Astrocyte (in vitro differentiated cells and primary cell): ENCODE measurements around the gene CIAO2B. TPM values are rescaled to one million over a fixed set of nuclear protein-coding genes. Genes with fewer than 3 reads are reported as not detected.
A peak's percentile ranks its signal among the peaks of the same experiment; 100 is the strongest.

Source experiments
- DNase-seq: peaks from one replicate; pipeline ENCODE4 v3.0.0-alpha.2; 2010; ENCODE audit warnings: low read depth
- FAIRE-seq: peaks from 2 replicates; lab custom pipeline; 2011; peaks lifted over from hg19 to GRCh38; lab: Jason Lieb, UNC
- H2AFZ ChIP-seq: 2 replicates; pipeline ENCODE4 v1.6.0; 2012; ENCODE audit warnings: low read depth, low read length, inconsistent platforms
- H3K27ac ChIP-seq: 2 replicates; pipeline ENCODE4 v1.5.1; 2011; ENCODE audit warnings: low read depth, low read length, inconsistent platforms
- H3K27me3 ChIP-seq: 2 replicates; pipeline ENCODE4 v1.6.0; 2011; ENCODE audit warnings: low read length, inconsistent platforms; ENCODE audit not compliant: insufficient read depth
- H3K36me3 ChIP-seq: 2 replicates; pipeline ENCODE4 v1.5.1; 2011; ENCODE audit warnings: low read length, inconsistent platforms; ENCODE audit not compliant: insufficient read depth
- H3K4me1 ChIP-seq: 2 replicates; pipeline ENCODE4 v1.5.1; 2011; ENCODE audit warnings: low read length, inconsistent platforms; ENCODE audit not compliant: insufficient read depth
- H3K4me2 ChIP-seq: 2 replicates; pipeline ENCODE4 v1.6.0; 2012; ENCODE audit warnings: low read length, inconsistent platforms
- H3K4me3 ChIP-seq: 2 replicates; pipeline ENCODE4 v1.5.1; 2011; ENCODE audit warnings: low read depth, mild to moderate bottlenecking, low read length, inconsistent platforms; ENCODE audit not compliant: insufficient read depth
- H3K79me2 ChIP-seq: 2 replicates; pipeline ENCODE4 v1.6.0; 2012; ENCODE audit warnings: mild to moderate bottlenecking, low read length, inconsistent platforms; ENCODE audit not compliant: insufficient read depth
- H3K9ac ChIP-seq: 2 replicates; pipeline ENCODE4 v1.6.0; 2012; ENCODE audit warnings: mild to moderate bottlenecking, low read length, inconsistent platforms
- H3K9me3 ChIP-seq: 2 replicates; pipeline ENCODE4 v1.5.1; 2012; ENCODE audit warnings: low read depth, mild to moderate bottlenecking, low read length, inconsistent platforms; ENCODE audit not compliant: insufficient read depth
- H4K20me1 ChIP-seq: 2 replicates; pipeline ENCODE4 v1.6.0; 2012; ENCODE audit warnings: low read length, inconsistent platforms; ENCODE audit not compliant: insufficient read depth
- H3K27ac Mint-ChIP-seq: one replicate; pipeline ENCODE4 v1.8.0; 2021; ENCODE audit warnings: mild to moderate bottlenecking, mixed read lengths; ENCODE audit not compliant: unreplicated experiment
- H3K27me3 Mint-ChIP-seq: one replicate; pipeline ENCODE4 v1.8.0; 2021; ENCODE audit warnings: low read depth, mixed read lengths; ENCODE audit not compliant: unreplicated experiment
- H3K36me3 Mint-ChIP-seq: one replicate; pipeline ENCODE4 v1.8.0; 2021; ENCODE audit warnings: low read depth, mixed read lengths; ENCODE audit not compliant: unreplicated experiment
- H3K4me1 Mint-ChIP-seq: one replicate; pipeline ENCODE4 v1.8.0; 2021; ENCODE audit warnings: low read depth, mixed read lengths; ENCODE audit not compliant: unreplicated experiment
- H3K4me3 Mint-ChIP-seq: one replicate; pipeline ENCODE4 v1.8.0; 2021; ENCODE audit warnings: mild to moderate bottlenecking, moderate library complexity, mixed read lengths; ENCODE audit not compliant: unreplicated experiment
- H3K9me3 Mint-ChIP-seq: one replicate; pipeline ENCODE4 v1.8.0; 2021; ENCODE audit warnings: mild to moderate bottlenecking, mixed read lengths; ENCODE audit not compliant: unreplicated experiment
- EZH2 ChIP-seq: IDR thresholded peaks from 2 replicates; pipeline ENCODE4 v1.6.1; 2012; ENCODE audit warnings: mild to moderate bottlenecking, low read length, inconsistent platforms; ENCODE audit not compliant: insufficient read depth
- total RNA-seq: library from RNA; stranded (reverse); gene quantifications from 2 replicates; pipeline ENCODE4 v1.2.1, GENCODE V29; 2021
- TF ChIP-seq, protein P1 (sequence below): IDR thresholded peaks from 2 replicates; pipeline ENCODE4 v1.5.1; 2011; ENCODE audit warnings: low read depth, mild to moderate bottlenecking, inconsistent platforms, low read length, moderate library complexity; ENCODE audit not compliant: insufficient read depth

CIAO2B gene
- total RNA-seq, 1 donor from 2014 or later: 75.6 TPM

DNA sequence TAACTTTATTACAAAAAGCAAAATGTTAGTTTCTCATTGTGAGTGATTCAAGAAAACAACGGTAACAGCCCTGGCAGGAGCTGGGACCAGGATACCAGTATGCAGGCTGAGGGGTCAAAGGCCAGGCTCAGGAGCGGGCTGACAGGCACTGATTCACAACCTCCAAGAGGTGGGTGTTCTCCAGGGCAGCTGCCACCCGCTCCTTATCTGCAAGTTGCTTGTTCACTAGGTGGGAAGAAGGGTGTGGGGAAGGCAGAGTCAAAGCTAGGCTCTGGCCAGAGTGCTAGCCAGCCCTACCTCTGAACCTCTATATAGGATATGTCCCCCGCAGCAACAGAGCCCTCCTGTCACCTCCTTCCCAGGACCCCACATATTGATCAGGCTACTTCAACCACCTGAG is 2.1 kb downstream of the CIAO2B start:
- Histone ChIP-seq H3K27ac (no peak overlapping the region), H3K79me2 (peaks cover 49% of the 10 kb centered on the region), H3K4me3 (no peak overlapping the region), H3K9me3 (no peaks in the 10 kb centered on the region), H3K4me2 (no peak overlapping the region), H3K9ac (no peak overlapping the region), H2AFZ (no peak overlapping the region), H3K4me1 (peaks cover 35% of the 10 kb centered on the region), H4K20me1 (peaks cover 48% of the 10 kb centered on the region), H3K27me3 (no peaks in the 10 kb centered on the region), H3K36me3 (peaks cover 3% of the 10 kb centered on the region)
- Mint-ChIP-seq H3K4me3 (no peak overlapping the region), H3K27me3 (no peaks in the 10 kb centered on the region), H3K4me1 (peaks cover 33% of the 10 kb centered on the region), H3K27ac (no peak overlapping the region), H3K9me3 (no peaks in the 10 kb centered on the region), H3K36me3 (peaks cover 6% of the 10 kb centered on the region)
- TF ChIP-seq, protein P1, sequence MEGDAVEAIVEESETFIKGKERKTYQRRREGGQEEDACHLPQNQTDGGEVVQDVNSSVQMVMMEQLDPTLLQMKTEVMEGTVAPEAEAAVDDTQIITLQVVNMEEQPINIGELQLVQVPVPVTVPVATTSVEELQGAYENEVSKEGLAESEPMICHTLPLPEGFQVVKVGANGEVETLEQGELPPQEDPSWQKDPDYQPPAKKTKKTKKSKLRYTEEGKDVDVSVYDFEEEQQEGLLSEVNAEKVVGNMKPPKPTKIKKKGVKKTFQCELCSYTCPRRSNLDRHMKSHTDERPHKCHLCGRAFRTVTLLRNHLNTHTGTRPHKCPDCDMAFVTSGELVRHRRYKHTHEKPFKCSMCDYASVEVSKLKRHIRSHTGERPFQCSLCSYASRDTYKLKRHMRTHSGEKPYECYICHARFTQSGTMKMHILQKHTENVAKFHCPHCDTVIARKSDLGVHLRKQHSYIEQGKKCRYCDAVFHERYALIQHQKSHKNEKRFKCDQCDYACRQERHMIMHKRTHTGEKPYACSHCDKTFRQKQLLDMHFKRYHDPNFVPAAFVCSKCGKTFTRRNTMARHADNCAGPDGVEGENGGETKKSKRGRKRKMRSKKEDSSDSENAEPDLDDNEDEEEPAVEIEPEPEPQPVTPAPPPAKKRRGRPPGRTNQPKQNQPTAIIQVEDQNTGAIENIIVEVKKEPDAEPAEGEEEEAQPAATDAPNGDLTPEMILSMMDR: no peak
- no peak for TF ChIP-seq EZH2
- FAIRE-seq (no peak), DNase-seq (no peak)

- no peak for FAIRE-seq
- Mint-ChIP-seq H3K27ac (no peak overlapping the region), H3K4me3 (no peak overlapping the region), H3K9me3 (no peaks in the 10 kb centered on the region), H3K36me3 (peaks cover 6% of the 10 kb centered on the region), H3K4me1 (peaks cover 37% of the 10 kb centered on the region), H3K27me3 (no peaks in the 10 kb centered on the region)
- Histone ChIP-seq H3K36me3 (peaks cover 3% of the 10 kb centered on the region), H3K79me2 (peaks cover 45% of the 10 kb centered on the region), H3K4me2 (no peak overlapping the region), H4K20me1 (peaks cover 45% of the 10 kb centered on the region), H3K9ac (no peak overlapping the region), H3K27ac (no peak overlapping the region), H3K9me3 (no peaks in the 10 kb centered on the region), H3K27me3 (no peaks in the 10 kb centered on the region), H3K4me3 (no peak overlapping the region), H3K4me1 (peaks cover 39% of the 10 kb centered on the region), H2AFZ (no peak overlapping the region)
- no peak for TF ChIP-seq EZH2
- TF ChIP-seq, protein P1: no peak
- DNase-seq: no peak
Measured at GRCh38 chr16:66931665-66932064, 2.5 kb downstream of the CIAO2B start.

DNA sequence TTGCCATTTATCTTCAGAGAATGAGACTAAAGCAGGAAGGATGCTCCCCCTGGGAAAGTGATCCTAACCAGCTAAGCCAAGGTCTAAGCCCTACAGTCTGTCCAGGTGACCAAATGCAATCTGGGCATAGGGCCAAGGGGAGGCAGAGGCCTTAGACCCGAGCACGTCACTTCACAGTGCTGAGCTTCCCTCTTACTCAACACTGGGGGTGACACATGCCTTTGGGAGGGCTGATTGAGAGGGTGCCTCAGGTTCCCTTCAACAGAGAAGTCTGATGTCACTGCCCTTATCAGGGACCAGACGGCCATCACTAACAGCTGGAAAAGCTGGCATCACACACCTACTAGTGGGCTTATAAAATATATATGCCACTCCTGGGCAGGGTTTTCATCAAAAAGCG is 4.0 kb downstream of the CIAO2B start:
- H4K20me1 ChIP-seq: peaks cover 33% of the 10 kb centered on the region
- no peak overlapping the region for H3K27ac ChIP-seq
- peaks cover 34% of the 10 kb centered on the region for H3K4me1 ChIP-seq
- peaks cover 30% of the 10 kb centered on the region for H3K79me2 ChIP-seq
- H3K36me3 ChIP-seq: peaks cover 3% of the 10 kb centered on the region
- Mint-ChIP-seq H3K4me3 (no peak overlapping the region), H3K36me3 (peaks cover 4% of the 10 kb centered on the region), H3K27me3 (peaks cover 6% of the 10 kb centered on the region), H3K4me1 (peaks cover 33% of the 10 kb centered on the region), H3K27ac (no peak overlapping the region), H3K9me3 (no peaks in the 10 kb centered on the region)
- TF ChIP-seq, protein P1: no peak
- TF ChIP-seq EZH2: no peak
- peak overlapping the region; percentile 37 for H3K9ac ChIP-seq
- H3K4me2 ChIP-seq: no peak overlapping the region
- H3K9me3 ChIP-seq: no peaks in the 10 kb centered on the region
- H3K4me3 ChIP-seq: no peak overlapping the region
- FAIRE-seq: no peak
- DNase-seq: peak; percentile 37
- no peak overlapping the region for H2AFZ ChIP-seq
- H3K27me3 ChIP-seq: no peaks in the 10 kb centered on the region
